ENCODE data around the gene MSI2. TPM values are rescaled to one million over a fixed set of nuclear protein-coding genes. Genes with fewer than 3 reads are reported as not detected.

MSI2 gene
- total RNA-seq, 2 donors from 2014 or later: 88.3 to 114 TPM

GRCh38 chr17:57408071-57408811 is 151.9 kb downstream of the MSI2 start:
- Mint-ChIP-seq H3K4me3 (no peak overlapping the region), H3K9me3 (no peaks in the 10 kb centered on the region), H3K27me3 (ENCODE audit: insufficient read depth) (no peaks in the 10 kb centered on the region), H3K4me1 (peaks cover 57% of the 10 kb centered on the region), H3K27ac (peak overlapping the region; percentile 89), H3K36me3 (ENCODE audit: low read depth) (peaks cover 10% of the 10 kb centered on the region)
- 65 to 74% methylated on average over 7 to 13 of the region's 13 CpGs for WGBS, 2 experiments (ENCODE audit: insufficient coverage in 1 of 2, insufficient read length in 1 of 2)
- Histone ChIP-seq H3K9ac (ENCODE audit: extremely low read depth, low read length, poor library complexity, severe bottlenecking) (no peak overlapping the region), H3K4me1 (ENCODE audit: control insufficient read depth, insufficient read depth, low read length) (peaks cover 25% of the 10 kb centered on the region), H3K36me3 (ENCODE audit: control insufficient read depth, insufficient read depth, low read length) (peaks cover 6% of the 10 kb centered on the region), H3K27ac (ENCODE audit: low read depth, low read length) (peak overlapping the region; percentile 94), H3K4me3 (ENCODE audit: low read length) (no peak overlapping the region), H3K27me3 (ENCODE audit: control insufficient read depth, insufficient read depth, low read length, poor library complexity, severe bottlenecking) (no peaks in the 10 kb centered on the region), H3K9me3 (ENCODE audit: control insufficient read depth, low read length) (no peaks in the 10 kb centered on the region)
- DNase-seq: peak; percentile 81
- TF ChIP-seq CTCF (conservative IDR thresholded peaks at IDR 0.05): no peak

DNA sequence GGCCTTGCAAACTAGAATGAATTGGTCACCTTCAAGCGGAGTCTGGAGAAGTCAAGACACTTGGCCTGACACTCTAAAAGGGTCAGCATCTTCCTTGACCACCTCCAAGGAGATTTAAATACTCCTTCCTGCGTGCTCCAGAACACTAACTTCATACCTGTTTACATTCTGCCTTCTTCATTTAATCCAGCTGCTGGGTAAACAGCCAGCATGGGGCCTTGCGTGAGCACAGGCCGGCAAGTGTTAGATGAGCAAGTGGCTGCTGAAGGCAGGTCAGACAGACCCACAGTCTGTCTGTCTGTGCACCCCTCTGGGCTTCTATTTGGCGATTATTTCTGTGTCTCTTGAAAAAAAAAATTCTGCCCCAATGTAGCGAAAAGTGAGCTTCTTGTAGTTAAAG is 153.8 kb downstream of the MSI2 start:
- no peak for TF ChIP-seq CTCF (conservative IDR thresholded peaks at IDR 0.05)
- no peaks in the 10 kb centered on the region for H3K36me3 ChIP-seq (ENCODE audit: control insufficient read depth, insufficient read depth, low read length)
- Mint-ChIP-seq H3K27ac (peak overlapping the region; percentile 67), H3K27me3 (ENCODE audit: insufficient read depth) (no peaks in the 10 kb centered on the region), H3K9me3 (no peaks in the 10 kb centered on the region), H3K36me3 (ENCODE audit: low read depth) (peaks cover 2% of the 10 kb centered on the region), H3K4me3 (peak overlapping the region; percentile 9), H3K4me1 (peaks cover 56% of the 10 kb centered on the region)
- 62 to 73% methylated on average over 3 to 6 of the region's 6 CpGs for WGBS, 2 experiments (ENCODE audit: insufficient coverage in 1 of 2, insufficient read length in 1 of 2)
- no peak overlapping the region for H3K4me3 ChIP-seq (ENCODE audit: low read length)
- H3K27me3 ChIP-seq (ENCODE audit: control insufficient read depth, insufficient read depth, low read length, poor library complexity, severe bottlenecking): no peaks in the 10 kb centered on the region
- H3K4me1 ChIP-seq (ENCODE audit: control insufficient read depth, insufficient read depth, low read length): peaks cover 25% of the 10 kb centered on the region
- H3K9ac ChIP-seq (ENCODE audit: extremely low read depth, low read length, poor library complexity, severe bottlenecking): no peak overlapping the region
- no peaks in the 10 kb centered on the region for H3K9me3 ChIP-seq (ENCODE audit: control insufficient read depth, low read length)
- peak; percentile 63 for DNase-seq
- H3K27ac ChIP-seq (ENCODE audit: low read depth, low read length): no peak overlapping the region

DNA sequence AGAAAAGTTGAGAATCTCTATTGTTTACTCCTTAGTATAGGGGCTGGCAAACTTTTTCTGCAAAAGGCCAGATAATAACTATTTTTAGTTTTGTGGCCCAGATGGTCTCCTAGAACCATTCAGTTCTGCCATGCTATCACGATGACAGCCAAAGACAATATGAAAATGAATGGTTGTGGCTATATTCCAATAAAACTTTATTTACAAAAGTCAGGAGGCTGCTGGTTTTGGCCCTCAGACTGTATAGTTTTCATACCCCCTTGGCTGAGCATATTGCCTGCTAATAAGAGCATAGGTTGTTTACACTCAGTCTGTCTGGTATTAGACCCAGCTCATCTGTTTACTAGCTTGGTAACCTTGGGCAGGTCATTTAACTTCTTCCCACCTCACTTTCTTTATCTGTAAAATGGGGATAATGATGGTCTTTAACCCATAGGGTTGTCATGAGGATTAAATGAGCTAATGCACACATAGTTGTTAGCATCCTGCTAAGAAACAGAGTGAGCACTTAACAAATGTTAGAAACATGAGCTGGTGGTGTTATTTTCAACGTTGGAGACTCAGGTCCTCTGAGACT is 156.3 kb downstream of the MSI2 start:
- peaks cover 43% of the 10 kb centered on the region for H3K4me1 Mint-ChIP-seq
- no peaks in the 10 kb centered on the region for H3K27me3 Mint-ChIP-seq (ENCODE audit: insufficient read depth)
- H3K4me3 ChIP-seq (ENCODE audit: low read length): no peak overlapping the region
- H3K9me3 Mint-ChIP-seq: no peaks in the 10 kb centered on the region
- peaks cover 9% of the 10 kb centered on the region for H3K4me1 ChIP-seq (ENCODE audit: control insufficient read depth, insufficient read depth, low read length)
- H3K36me3 ChIP-seq (ENCODE audit: control insufficient read depth, insufficient read depth, low read length): no peaks in the 10 kb centered on the region
- H3K4me3 Mint-ChIP-seq: no peak overlapping the region
- H3K27ac Mint-ChIP-seq: no peak overlapping the region
- peaks cover 4% of the 10 kb centered on the region for H3K36me3 Mint-ChIP-seq (ENCODE audit: low read depth)
- H3K27ac ChIP-seq (ENCODE audit: low read depth, low read length): no peak overlapping the region
- H3K9ac ChIP-seq (ENCODE audit: extremely low read depth, low read length, poor library complexity, severe bottlenecking): no peak overlapping the region
- DNase-seq: no peak
- H3K27me3 ChIP-seq (ENCODE audit: control insufficient read depth, insufficient read depth, low read length, poor library complexity, severe bottlenecking): no peaks in the 10 kb centered on the region
- TF ChIP-seq CTCF (conservative IDR thresholded peaks at IDR 0.05): no peak
- H3K9me3 ChIP-seq (ENCODE audit: control insufficient read depth, low read length): no peaks in the 10 kb centered on the region
- WGBS, 2 experiments (ENCODE audit: insufficient coverage in 1 of 2, insufficient read length in 1 of 2): 58 to 100% methylated on average over 1 to 2 of the region's 2 CpGs

All from endodermal cell (in vitro differentiated cells).